ENCODE measurements around the gene RGS16. TPM values are rescaled to one million over a fixed set of nuclear protein-coding genes. Genes with fewer than 3 reads are reported as not detected.
"Not testable (repeated sequence)": the region's sequence is repeated elsewhere in the genome, so short reads cannot be mapped to it uniquely, and the experiment has no call there.

Gene RGS16
- total and polyA plus RNA-seq, 2 donors (not counting 3 experiments of a cell fraction or from before 2014, with no cell fraction given): not detected

DNA sequence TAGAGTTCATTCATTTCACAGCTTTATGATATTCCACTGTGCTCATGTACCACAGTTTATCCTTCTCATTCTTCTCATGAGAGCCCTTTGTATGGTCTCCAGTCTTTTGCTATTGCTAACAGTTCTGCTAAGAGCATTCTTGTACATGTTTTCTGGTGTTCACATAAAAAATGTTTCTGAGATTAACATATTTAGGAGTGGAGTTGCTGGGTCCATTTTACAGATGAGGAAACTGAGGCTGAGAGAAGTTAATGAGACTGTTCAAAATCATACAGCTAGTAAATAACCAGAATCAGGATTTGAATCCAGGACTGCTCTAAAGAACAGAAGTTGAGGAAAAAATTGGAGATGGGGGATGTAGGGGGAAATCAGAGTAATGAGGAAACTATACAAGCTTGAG, 28.8 kb upstream of the RGS16 start:
- POLR2A ChIA-PET: no interaction called here
- dilution Hi-C loops (cut with MboI; ENCODE audit: extremely low pct_ligation_motif_present, low sequenced_read_pairs): no loop called here
- intact Hi-C loops (cut with micrococcal nuclease): no loop called here

DNA sequence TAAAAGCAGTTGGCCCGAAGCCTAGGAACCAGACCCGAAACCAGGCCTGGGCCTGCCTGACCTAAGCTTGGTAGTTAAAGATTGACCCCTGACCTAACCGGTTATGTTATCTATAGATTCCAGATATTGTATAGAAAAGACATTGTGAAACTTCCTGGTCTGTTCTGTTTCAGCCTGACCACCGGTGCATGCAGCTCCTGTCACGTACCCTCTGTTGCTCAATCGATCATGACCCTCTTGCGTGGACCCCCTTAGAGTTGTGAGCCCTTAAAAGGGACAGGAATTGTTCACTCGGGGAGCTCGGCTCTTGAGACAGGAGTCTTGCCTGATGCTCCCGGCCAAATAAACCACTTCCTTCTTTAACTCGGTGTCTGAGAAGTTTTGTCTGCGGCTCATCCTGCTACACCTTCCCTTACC, 28.3 kb upstream of the RGS16 start:
- H3K9ac ChIP-seq (replicated peaks; ENCODE audit: extremely low read depth, insufficient read depth, low read length); BruUV-seq (replicated peaks); H4K20me1 ChIP-seq (replicated peaks; ENCODE audit: control insufficient read depth, extremely low read depth, insufficient read depth, low read length); H3K27ac ChIP-seq (ENCODE audit: insufficient read depth, low read depth, low read length); H3K4me3 ChIP-seq (replicated peaks in 1 of 3; ENCODE audit: insufficient read depth in 1 of 3, low read depth in 1 of 3, low read length in 3 of 3); H3K36me3 ChIP-seq (ENCODE audit: control insufficient read depth in 2 of 2, extremely low read depth in 1 of 2, insufficient read depth in 2 of 2, low read length in 2 of 2); FAIRE-seq; dilution Hi-C loops (cut with MboI; ENCODE audit: extremely low pct_ligation_motif_present, low sequenced_read_pairs); DNase-seq (ENCODE audit: low read depth, low spot score); H3K9me1 ChIP-seq (replicated peaks; ENCODE audit: control insufficient read depth, extremely low read depth, insufficient read depth, low read length); H3K4me1 ChIP-seq (ENCODE audit: control insufficient read depth, extremely low read depth, insufficient read depth, low read length); H3K4me2 ChIP-seq (ENCODE audit: insufficient read depth, low read length); H3K79me2 ChIP-seq (ENCODE audit: control insufficient read depth, insufficient read depth, low read length); H3K9me3 ChIP-seq (replicated peaks; ENCODE audit: control insufficient read depth, insufficient read depth, low read length); H2AFZ ChIP-seq (ENCODE audit: low read depth, low read length); POLR2A ChIA-PET; H3K27me3 ChIP-seq (ENCODE audit: control insufficient read depth in 2 of 2, insufficient read depth in 2 of 2, low read length in 2 of 2); intact Hi-C loops (cut with micrococcal nuclease): not testable (repeated sequence)
- CTCF ChIA-PET: interaction anchor here (1.6 kb wide), 1 partner anchor 150 kb away, joined by 3 read pairs; no protein-coding TSS in a partner anchor

More for the DNA sequence above, 28.8 kb upstream of the RGS16 start:
- FAIRE-seq: no peak
- no peaks in the 10 kb centered on the region for H3K27me3 ChIP-seq (ENCODE audit: control insufficient read depth in 2 of 2, insufficient read depth in 2 of 2, low read length in 2 of 2)
- H3K4me3 ChIP-seq (replicated peaks in 1 of 3; ENCODE audit: insufficient read depth in 1 of 3, low read depth in 1 of 3, low read length in 3 of 3): no peak overlapping the region
- no peaks in the 10 kb centered on the region for H3K36me3 ChIP-seq (ENCODE audit: control insufficient read depth in 2 of 2, extremely low read depth in 1 of 2, insufficient read depth in 2 of 2, low read length in 2 of 2)
- CTCF ChIA-PET: interaction anchor here (1.4 kb wide), 1 partner anchor 14 kb away, joined by 4 read pairs; no protein-coding TSS in a partner anchor
- no peak for DNase-seq (ENCODE audit: low read depth, low spot score)
- H4K20me1 ChIP-seq (replicated peaks; ENCODE audit: control insufficient read depth, extremely low read depth, insufficient read depth, low read length): no peaks in the 10 kb centered on the region
- H3K9ac ChIP-seq (replicated peaks; ENCODE audit: extremely low read depth, insufficient read depth, low read length): no peak overlapping the region
- TF ChIP-seq POLR2AphosphoS5 (IDR thresholded peaks at IDR 0.05; ENCODE audit: insufficient read depth, low read depth, low read length) (no peak), EZH2 (IDR thresholded peaks at IDR 0.05; ENCODE audit: borderline replicate concordance, low read depth, low read length, severe bottlenecking) (no peak), POLR2A (IDR thresholded peaks at IDR 0.05; ENCODE audit: low read depth, low read length) (no peak), FOS (IDR thresholded peaks at IDR 0.05; ENCODE audit: borderline replicate concordance, insufficient read depth, low read length) (no peak)
- TF ChIP-seq, protein P1, sequence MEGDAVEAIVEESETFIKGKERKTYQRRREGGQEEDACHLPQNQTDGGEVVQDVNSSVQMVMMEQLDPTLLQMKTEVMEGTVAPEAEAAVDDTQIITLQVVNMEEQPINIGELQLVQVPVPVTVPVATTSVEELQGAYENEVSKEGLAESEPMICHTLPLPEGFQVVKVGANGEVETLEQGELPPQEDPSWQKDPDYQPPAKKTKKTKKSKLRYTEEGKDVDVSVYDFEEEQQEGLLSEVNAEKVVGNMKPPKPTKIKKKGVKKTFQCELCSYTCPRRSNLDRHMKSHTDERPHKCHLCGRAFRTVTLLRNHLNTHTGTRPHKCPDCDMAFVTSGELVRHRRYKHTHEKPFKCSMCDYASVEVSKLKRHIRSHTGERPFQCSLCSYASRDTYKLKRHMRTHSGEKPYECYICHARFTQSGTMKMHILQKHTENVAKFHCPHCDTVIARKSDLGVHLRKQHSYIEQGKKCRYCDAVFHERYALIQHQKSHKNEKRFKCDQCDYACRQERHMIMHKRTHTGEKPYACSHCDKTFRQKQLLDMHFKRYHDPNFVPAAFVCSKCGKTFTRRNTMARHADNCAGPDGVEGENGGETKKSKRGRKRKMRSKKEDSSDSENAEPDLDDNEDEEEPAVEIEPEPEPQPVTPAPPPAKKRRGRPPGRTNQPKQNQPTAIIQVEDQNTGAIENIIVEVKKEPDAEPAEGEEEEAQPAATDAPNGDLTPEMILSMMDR (IDR thresholded peaks at IDR 0.05; ENCODE audit: extremely low read depth in 1 of 2, insufficient read depth in 1 of 2, low read depth in 1 of 2, low read length in 2 of 2): no peak
- TF ChIP-seq, protein P2, sequence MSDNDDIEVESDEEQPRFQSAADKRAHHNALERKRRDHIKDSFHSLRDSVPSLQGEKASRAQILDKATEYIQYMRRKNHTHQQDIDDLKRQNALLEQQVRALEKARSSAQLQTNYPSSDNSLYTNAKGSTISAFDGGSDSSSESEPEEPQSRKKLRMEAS (IDR thresholded peaks at IDR 0.05; ENCODE audit: insufficient read depth, insufficient read length): no peak
- H3K9me3 ChIP-seq (replicated peaks; ENCODE audit: control insufficient read depth, insufficient read depth, low read length): no peaks in the 10 kb centered on the region
- H2AFZ ChIP-seq (ENCODE audit: low read depth, low read length): no peak overlapping the region
- H3K4me2 ChIP-seq (ENCODE audit: insufficient read depth, low read length): no peak overlapping the region
- BruUV-seq (replicated peaks): no TSS peak
- H3K4me1 ChIP-seq (ENCODE audit: control insufficient read depth, extremely low read depth, insufficient read depth, low read length): no peaks in the 10 kb centered on the region
- H3K79me2 ChIP-seq (ENCODE audit: control insufficient read depth, insufficient read depth, low read length): no peaks in the 10 kb centered on the region
- no peak overlapping the region for H3K27ac ChIP-seq (ENCODE audit: insufficient read depth, low read depth, low read length)
- no peaks in the 10 kb centered on the region for H3K9me1 ChIP-seq (replicated peaks; ENCODE audit: control insufficient read depth, extremely low read depth, insufficient read depth, low read length)
